K562 (cell line): ENCODE measurements around the gene CHAF1A. TPM values are rescaled to one million over a fixed set of nuclear protein-coding genes. Genes with fewer than 3 reads are reported as not detected.

ENCODE experiments used
- BCOR ChIP-seq: fragments of 450-650 bp; IDR thresholded peaks from 2 replicates; pipeline ENCODE4 v1.6.1; 2016
- CHCHD3 ChIP-seq: fragments of 250-450 bp; sonication (Bioruptor Pico); IDR thresholded peaks from 2 replicates; pipeline ENCODE4 v2.1.2; 2022; ENCODE audit warnings: mild to moderate bottlenecking
- DMBX1 ChIP-seq: fragments of 250-450 bp; sonication (Bioruptor Pico); IDR thresholded peaks from 2 replicates; pipeline ENCODE4 v1.8.0; 2022; ENCODE audit warnings: inconsistent platforms, mild to moderate bottlenecking, moderate library complexity, borderline replicate concordance
- FOXM1 ChIP-seq, 2 experiments: fragments of 450-650 bp in 1 of 2; sonication (generic) in 1 of 2; formaldehyde crosslinking in 1 of 2; IDR thresholded peaks; 2 replicates each; pipeline versions ENCODE4 v1.6.1 to v1.9.0; 2017 to 2022; ENCODE audit warnings: low read depth in 2 of 2, mild to moderate bottlenecking in 2 of 2, missing genetic modification reagents in 1 of 2, moderate library complexity in 1 of 2
- GATA2 ChIP-seq: sonication (generic); formaldehyde crosslinking; IDR thresholded peaks from 2 replicates; pipeline ENCODE4 v1.4.0; 2020; ENCODE audit warnings: mild to moderate bottlenecking, missing genetic modification reagents
- NCOA4 ChIP-seq: fragments of 450-650 bp; IDR thresholded peaks from 2 replicates; pipeline ENCODE4 v1.6.1; 2018; ENCODE audit warnings: mild to moderate bottlenecking; ENCODE audit not compliant: partially characterized antibody
- NR2C2 ChIP-seq, 2 experiments: fragments of 200-800 bp in 1 of 2; sonication (Bioruptor generic) in 1 of 2; sonication (generic) in 1 of 2; formaldehyde crosslinking in 1 of 2; IDR thresholded peaks; 2 replicates each; pipeline versions ENCODE4 v1.6.1 to v1.8.0; 2016 to 2022; ENCODE audit warnings: mild to moderate bottlenecking in 1 of 2, missing compliant biosample characterization in 1 of 2, missing genetic modification characterization in 1 of 2, missing genetic modification reagents in 1 of 2
- OTX1 ChIP-seq: fragments of 450-650 bp; formaldehyde crosslinking; IDR thresholded peaks from 2 replicates; pipeline ENCODE4 v1.4.0; 2022; ENCODE audit warnings: mild to moderate bottlenecking
- PML ChIP-seq: IDR thresholded peaks from 2 replicates; pipeline ENCODE4 v1.6.1; 2012; ENCODE audit warnings: low read length, inconsistent platforms
- POU5F1 ChIP-seq: fragments of 150-350 bp; IDR thresholded peaks from 2 replicates; pipeline ENCODE4 v1.6.1; 2014; ENCODE audit warnings: borderline replicate concordance, low read length, low read depth, mild to moderate bottlenecking; ENCODE audit not compliant: partially characterized antibody
- SMAD3 ChIP-seq: fragments of 450-650 bp; formaldehyde crosslinking; conservative IDR thresholded peaks from 2 replicates; pipeline ENCODE4 v1.4.0; 2020; ENCODE audit warnings: mild to moderate bottlenecking
- SRSF7 ChIP-seq: fragments of 200-400 bp; formaldehyde crosslinking; optimal IDR thresholded peaks from 2 replicates; pipeline ENCODE3; 2017; ENCODE audit warnings: mild to moderate bottlenecking, low read depth, low read length
- TAL1 ChIP-seq: fragments of 450-650 bp; IDR thresholded peaks from 2 replicates; pipeline ENCODE4 v1.6.1; 2016; ENCODE audit warnings: mild to moderate bottlenecking
- ZNF124 ChIP-seq: sonication (generic); formaldehyde crosslinking; IDR thresholded peaks from 2 replicates; pipeline ENCODE4 v1.8.1; 2022; ENCODE audit warnings: missing genetic modification reagents
- ZNF146 ChIP-seq: IDR thresholded peaks from one replicate; pipeline ENCODE4 v1.6.1; 2018; ENCODE audit warnings: missing compliant biosample characterization; ENCODE audit not compliant: unreplicated experiment
- ZNF24 ChIP-seq: fragments of 450-650 bp; IDR thresholded peaks from 2 replicates; pipeline ENCODE4 v1.6.1; 2016
- polyA plus RNA-seq, 8 experiments: library from polyadenylated mRNA; depleted of rRNA in 4 of 8; stranded (reverse) in 5 of 8; unstranded in 3 of 8; fragments of >200 nt; fragmentation: Nextera tagmentation in 2 of 8; fragmentation: Illumina TruSeq in 1 of 8; extraction: Ambion mirVana in 2 of 8; extraction: Trizol in 1 of 8; gene quantifications; 2 replicates each; pipeline versions ENCODE4 v1.2.1 to v1.2.3, GENCODE V29; 2011 to 2014; ENCODE audit warnings: inconsistent platforms in 1 of 8, missing spikeins in 1 of 8
- total RNA-seq, 7 experiments: library from RNA; depleted of rRNA in 6 of 7; stranded (reverse); fragments of >200 nt in 6 of 7; fragmentation: Illumina TruSeq in 2 of 7; extraction: Trizol in 2 of 7; gene quantifications; 2 replicates each; pipeline versions ENCODE4 v1.2.1 to v1.2.3, GENCODE V29; 2011 to 2021; ENCODE audit warnings: low replicate concordance in 1 of 7
- TF ChIP-seq, protein P1 (sequence below): sonication (generic); formaldehyde crosslinking; IDR thresholded peaks from 2 replicates; pipeline ENCODE4 v1.8.0; 2022; ENCODE audit warnings: mild to moderate bottlenecking, missing genetic modification reagents

CHAF1A gene
- total and polyA plus RNA-seq, 9 of the 15 experiments (the other 6 are each of a cell fraction or from before 2014, with no cell fraction given): 1.6 to 86.9 (median 45.2) TPM

DNA sequence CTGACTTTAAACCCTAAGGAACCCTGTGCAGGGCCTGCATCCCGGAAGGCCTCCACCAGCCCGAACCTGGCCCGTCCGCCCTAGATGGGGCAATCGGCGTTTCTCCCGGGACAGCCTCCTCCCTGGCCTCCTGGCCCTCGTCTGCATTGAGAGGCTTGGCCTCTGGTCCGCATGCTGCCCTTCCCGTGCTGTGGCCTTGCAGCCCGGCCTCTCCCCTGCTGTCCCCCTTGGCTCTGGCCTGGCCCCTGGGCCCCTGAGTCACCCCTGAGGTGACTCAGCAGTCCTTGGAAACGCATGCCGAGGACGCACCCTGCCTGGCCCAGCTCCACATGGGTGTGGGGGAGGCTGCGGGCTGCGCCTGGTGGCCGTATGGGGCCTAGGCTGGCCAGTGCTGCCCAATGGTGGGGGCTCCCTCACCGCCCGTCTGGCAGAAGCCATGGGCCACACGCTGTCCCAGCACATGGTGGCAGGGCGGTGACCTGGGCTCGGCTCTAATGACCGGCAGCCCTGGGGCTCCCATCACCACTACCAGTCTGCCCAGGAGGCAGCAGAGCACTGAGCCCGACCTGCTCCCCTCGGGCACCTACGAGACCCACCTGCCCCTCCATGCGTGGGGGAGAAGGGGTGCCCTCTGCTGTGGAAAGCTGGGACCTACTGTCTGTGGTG, 27.8 kb upstream of the CHAF1A start (continued):
- 0 out of 2 replicates have a peak, but pooled peaks have one; percentile 69 for TF ChIP-seq CHCHD3 (CRISPR knock-in tag)
- TF ChIP-seq DMBX1 (CRISPR knock-in tag): peak; percentile 95; the same call in 1 of the 2 replicates
- TF ChIP-seq SRSF7: no peak
- peak; percentile 77 for TF ChIP-seq ZNF24
- no peak for TF ChIP-seq ZNF124 (CRISPR knock-in tag)
- TF ChIP-seq SMAD3: peak; percentile 90
- no peak; the same call in 1 of the 2 replicates for TF ChIP-seq TAL1
- TF ChIP-seq ZNF146 (CRISPR knock-in tag): no peak
- TF ChIP-seq POU5F1: peak; percentile 13
- peak; percentile 94 for TF ChIP-seq OTX1 (CRISPR knock-in tag)
- TF ChIP-seq NR2C2 (CRISPR knock-in tag; IDR thresholded peaks at IDR 0.05): peak; percentile 85
- TF ChIP-seq NR2C2 (tag; IDR thresholded peaks at IDR 0.05): peak; percentile 85
- peak; percentile 71 for TF ChIP-seq BCOR
- TF ChIP-seq FOXM1 (IDR thresholded peaks at IDR 0.05; ENCODE audit: low read depth): no peak
- TF ChIP-seq FOXM1 (CRISPR knock-in tag; IDR thresholded peaks at IDR 0.05; ENCODE audit: low read depth): peak; percentile 86
- peak; percentile 65; the same call in 1 of the 2 replicates for TF ChIP-seq PML
- no peak for TF ChIP-seq NCOA4
- no peak for TF ChIP-seq GATA2 (CRISPR knock-in tag)
- TF ChIP-seq, protein P1, sequence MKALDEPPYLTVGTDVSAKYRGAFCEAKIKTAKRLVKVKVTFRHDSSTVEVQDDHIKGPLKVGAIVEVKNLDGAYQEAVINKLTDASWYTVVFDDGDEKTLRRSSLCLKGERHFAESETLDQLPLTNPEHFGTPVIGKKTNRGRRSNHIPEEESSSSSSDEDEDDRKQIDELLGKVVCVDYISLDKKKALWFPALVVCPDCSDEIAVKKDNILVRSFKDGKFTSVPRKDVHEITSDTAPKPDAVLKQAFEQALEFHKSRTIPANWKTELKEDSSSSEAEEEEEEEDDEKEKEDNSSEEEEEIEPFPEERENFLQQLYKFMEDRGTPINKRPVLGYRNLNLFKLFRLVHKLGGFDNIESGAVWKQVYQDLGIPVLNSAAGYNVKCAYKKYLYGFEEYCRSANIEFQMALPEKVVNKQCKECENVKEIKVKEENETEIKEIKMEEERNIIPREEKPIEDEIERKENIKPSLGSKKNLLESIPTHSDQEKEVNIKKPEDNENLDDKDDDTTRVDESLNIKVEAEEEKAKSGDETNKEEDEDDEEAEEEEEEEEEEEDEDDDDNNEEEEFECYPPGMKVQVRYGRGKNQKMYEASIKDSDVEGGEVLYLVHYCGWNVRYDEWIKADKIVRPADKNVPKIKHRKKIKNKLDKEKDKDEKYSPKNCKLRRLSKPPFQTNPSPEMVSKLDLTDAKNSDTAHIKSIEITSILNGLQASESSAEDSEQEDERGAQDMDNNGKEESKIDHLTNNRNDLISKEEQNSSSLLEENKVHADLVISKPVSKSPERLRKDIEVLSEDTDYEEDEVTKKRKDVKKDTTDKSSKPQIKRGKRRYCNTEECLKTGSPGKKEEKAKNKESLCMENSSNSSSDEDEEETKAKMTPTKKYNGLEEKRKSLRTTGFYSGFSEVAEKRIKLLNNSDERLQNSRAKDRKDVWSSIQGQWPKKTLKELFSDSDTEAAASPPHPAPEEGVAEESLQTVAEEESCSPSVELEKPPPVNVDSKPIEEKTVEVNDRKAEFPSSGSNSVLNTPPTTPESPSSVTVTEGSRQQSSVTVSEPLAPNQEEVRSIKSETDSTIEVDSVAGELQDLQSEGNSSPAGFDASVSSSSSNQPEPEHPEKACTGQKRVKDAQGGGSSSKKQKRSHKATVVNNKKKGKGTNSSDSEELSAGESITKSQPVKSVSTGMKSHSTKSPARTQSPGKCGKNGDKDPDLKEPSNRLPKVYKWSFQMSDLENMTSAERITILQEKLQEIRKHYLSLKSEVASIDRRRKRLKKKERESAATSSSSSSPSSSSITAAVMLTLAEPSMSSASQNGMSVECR (CRISPR knock-in tag): peak; percentile 97
